ENCODE results near the gene IGFL3.
A peak's percentile ranks its signal among the peaks of the same experiment; 100 is the strongest.

The IGFL3 gene

GRCh38 chr19:46076951-46077814 lies 47.3 kb downstream of the IGFL3 start:
- Histone ChIP-seq H3K9ac (ENCODE audit: low read length) (no peak overlapping the region), H2AFZ (ENCODE audit: low read length) (no peak overlapping the region), H3K79me2 (ENCODE audit: insufficient read depth, low read length) (no peaks in the 10 kb centered on the region), H3K27me3 (ENCODE audit: insufficient read depth, low read length) (peaks cover 6% of the 10 kb centered on the region; the same call in 1 of the 2 replicates), H3K27ac (ENCODE audit: low read depth, low read length, poor library complexity, severe bottlenecking) (no peak overlapping the region), H3K36me3 (ENCODE audit: insufficient read depth, low read length) (no peaks in the 10 kb centered on the region), H4K20me1 (ENCODE audit: insufficient read depth, low read length) (no peaks in the 10 kb centered on the region), H3K9me2 (ENCODE audit: low read depth, low read length) (no peaks in the 10 kb centered on the region), H3K9me3 (ENCODE audit: low read length) (no peaks in the 10 kb centered on the region), H3K4me2 (ENCODE audit: low read length) (no peak overlapping the region), H3F3A (ENCODE audit: insufficient read depth, low read length) (no peaks in the 10 kb centered on the region), H3K4me1 (ENCODE audit: insufficient read depth, low read length, severe bottlenecking) (no peaks in the 10 kb centered on the region), H3K4me3 (ENCODE audit: low read depth, low read length, poor library complexity, severe bottlenecking) (no peak overlapping the region)
- TF ChIP-seq CTCF (IDR thresholded peaks at IDR 0.05; ENCODE audit: low read length) (peak; percentile 78), EZH2 (IDR thresholded peaks at IDR 0.05; ENCODE audit: borderline replicate concordance, low read length) (no peak)

DNA sequence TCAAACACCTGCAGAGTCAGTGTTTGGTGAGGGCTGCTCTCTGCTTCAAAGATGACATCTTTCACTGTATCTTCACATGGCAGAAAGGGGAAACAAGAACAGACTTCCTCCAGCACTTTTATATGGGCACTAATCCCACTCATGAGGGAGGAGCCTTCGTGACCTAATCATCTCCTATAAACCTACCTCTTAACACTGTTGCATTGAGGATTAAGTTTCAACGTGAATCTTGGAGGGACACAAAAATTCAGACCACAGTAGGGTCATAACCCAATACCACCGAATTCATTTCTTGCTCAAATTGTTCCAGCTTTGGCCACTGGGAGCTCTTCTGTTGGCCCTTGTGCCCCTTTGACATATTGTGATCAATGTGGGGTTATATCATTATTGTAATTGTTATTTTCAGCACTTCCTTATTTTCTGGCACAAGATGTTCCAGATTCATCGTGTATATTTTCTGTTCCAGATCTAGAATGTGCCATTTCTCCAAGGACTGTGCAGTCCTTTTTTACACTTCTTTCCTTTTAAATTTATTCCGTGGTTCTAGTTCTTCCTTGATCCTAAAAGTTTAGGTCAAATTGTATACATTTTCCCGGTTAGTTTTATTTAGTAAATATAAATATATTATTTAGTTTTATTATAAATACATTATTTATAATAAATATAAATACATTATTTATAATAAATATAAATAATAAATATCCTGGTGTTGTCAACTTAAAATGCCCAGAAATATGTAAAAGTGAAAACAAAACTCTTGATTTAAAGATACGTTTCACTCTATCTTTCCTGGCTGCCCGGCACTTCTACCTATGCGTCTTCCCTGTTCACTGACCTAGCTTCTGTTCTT lies 48.2 kb downstream of the IGFL3 start:
- peaks cover 6% of the 10 kb centered on the region; the same call in 1 of the 2 replicates for H3K27me3 ChIP-seq (ENCODE audit: insufficient read depth, low read length)
- no peaks in the 10 kb centered on the region for H4K20me1 ChIP-seq (ENCODE audit: insufficient read depth, low read length)
- no peaks in the 10 kb centered on the region for H3K9me2 ChIP-seq (ENCODE audit: low read depth, low read length)
- no peaks in the 10 kb centered on the region for H3K79me2 ChIP-seq (ENCODE audit: insufficient read depth, low read length)
- no peak overlapping the region for H3K4me3 ChIP-seq (ENCODE audit: low read depth, low read length, poor library complexity, severe bottlenecking)
- H3K9ac ChIP-seq (ENCODE audit: low read length), result no peak overlapping the region
- H3K36me3 ChIP-seq (ENCODE audit: insufficient read depth, low read length), result no peaks in the 10 kb centered on the region
- H3F3A ChIP-seq (ENCODE audit: insufficient read depth, low read length), result no peaks in the 10 kb centered on the region
- no peak overlapping the region for H2AFZ ChIP-seq (ENCODE audit: low read length)
- H3K4me2 ChIP-seq (ENCODE audit: low read length), result no peak overlapping the region
- no peaks in the 10 kb centered on the region for H3K4me1 ChIP-seq (ENCODE audit: insufficient read depth, low read length, severe bottlenecking)
- no peaks in the 10 kb centered on the region for H3K9me3 ChIP-seq (ENCODE audit: low read length)
- H3K27ac ChIP-seq (ENCODE audit: low read depth, low read length, poor library complexity, severe bottlenecking), result no peak overlapping the region
- TF ChIP-seq EZH2 (IDR thresholded peaks at IDR 0.05; ENCODE audit: borderline replicate concordance, low read length), result no peak
- TF ChIP-seq CTCF (IDR thresholded peaks at IDR 0.05; ENCODE audit: low read length), result peak; percentile 10; the same call in 1 of the 2 replicates

DNA sequence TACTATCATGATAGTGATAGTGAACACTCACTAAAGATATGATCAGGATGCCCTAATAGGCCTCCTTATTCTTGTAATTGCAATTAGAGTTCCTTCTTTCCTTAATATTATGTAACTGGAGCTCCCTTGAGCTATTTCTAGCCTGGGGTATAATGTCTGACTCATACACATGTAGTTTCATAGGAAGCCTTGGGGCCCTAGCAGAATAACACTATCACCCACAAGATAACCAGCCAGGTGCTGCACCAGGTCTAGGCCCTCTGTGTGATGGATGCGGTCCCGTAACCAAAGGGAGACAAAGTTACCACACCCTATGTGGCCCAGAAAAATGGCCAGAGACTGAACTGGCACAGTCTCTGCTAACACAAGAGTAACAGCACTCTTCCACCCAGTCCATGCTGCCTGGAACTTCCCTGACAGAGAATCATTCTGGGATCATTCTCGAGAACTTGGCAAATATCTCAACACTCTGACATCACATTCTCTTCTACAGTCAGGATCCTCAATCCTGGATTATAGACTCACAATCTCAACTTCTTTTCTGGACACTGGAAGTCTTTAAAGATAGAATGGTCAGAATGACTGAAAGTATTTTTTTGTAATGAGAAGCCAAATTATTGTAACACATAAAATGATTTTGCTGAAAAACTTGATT lies 51.1 kb downstream of the IGFL3 start:
- no peak overlapping the region for H2AFZ ChIP-seq (ENCODE audit: low read length)
- H3F3A ChIP-seq (ENCODE audit: insufficient read depth, low read length), result no peaks in the 10 kb centered on the region
- no peaks in the 10 kb centered on the region for H3K9me3 ChIP-seq (ENCODE audit: low read length)
- peaks cover 6% of the 10 kb centered on the region; the same call in 1 of the 2 replicates for H3K27me3 ChIP-seq (ENCODE audit: insufficient read depth, low read length)
- no peak for TF ChIP-seq EZH2 (IDR thresholded peaks at IDR 0.05; ENCODE audit: borderline replicate concordance, low read length)
- TF ChIP-seq CTCF (IDR thresholded peaks at IDR 0.05; ENCODE audit: low read length), result no peak
- no peaks in the 10 kb centered on the region for H3K9me2 ChIP-seq (ENCODE audit: low read depth, low read length)
- no peaks in the 10 kb centered on the region for H3K4me1 ChIP-seq (ENCODE audit: insufficient read depth, low read length, severe bottlenecking)
- H3K27ac ChIP-seq (ENCODE audit: low read depth, low read length, poor library complexity, severe bottlenecking), result no peak overlapping the region
- no peak overlapping the region for H3K4me2 ChIP-seq (ENCODE audit: low read length)
- H3K79me2 ChIP-seq (ENCODE audit: insufficient read depth, low read length), result no peaks in the 10 kb centered on the region
- H4K20me1 ChIP-seq (ENCODE audit: insufficient read depth, low read length), result no peaks in the 10 kb centered on the region
- no peak overlapping the region for H3K9ac ChIP-seq (ENCODE audit: low read length)
- H3K36me3 ChIP-seq (ENCODE audit: insufficient read depth, low read length), result no peaks in the 10 kb centered on the region
- H3K4me3 ChIP-seq (ENCODE audit: low read depth, low read length, poor library complexity, severe bottlenecking), result no peak overlapping the region
